Fibroblast of skin of abdomen (primary cell): ENCODE measurements around the gene TOP2A.
"Not testable (repeated sequence)": the region's sequence is repeated elsewhere in the genome, so short reads cannot be mapped to it uniquely, and the experiment has no call there.

Source experiments
- DNase-seq: peaks from one replicate; pipeline ENCODE4 v3.0.0-alpha.2; 2013

The TOP2A gene

DNA sequence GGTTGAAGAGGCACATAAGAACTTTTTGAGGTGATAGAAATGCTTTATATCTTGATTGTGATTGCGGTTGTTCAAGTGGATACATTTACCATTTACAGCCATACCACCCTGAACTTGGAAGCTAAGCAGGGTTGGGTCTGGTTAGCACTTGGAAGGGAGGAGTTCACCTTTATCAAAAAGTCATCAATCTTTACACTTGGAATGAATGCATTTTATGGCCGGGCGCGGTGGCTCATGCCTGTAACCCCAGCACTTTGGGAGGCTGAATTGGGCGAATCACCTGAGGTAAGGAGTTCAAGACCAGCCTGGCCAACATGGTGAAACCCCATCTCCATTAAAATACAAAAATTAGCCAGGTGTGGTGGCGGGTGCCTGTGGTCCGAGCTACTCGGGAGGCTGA, 43.7 kb downstream of the TOP2A start:
- DNase-seq, result no peak

DNA sequence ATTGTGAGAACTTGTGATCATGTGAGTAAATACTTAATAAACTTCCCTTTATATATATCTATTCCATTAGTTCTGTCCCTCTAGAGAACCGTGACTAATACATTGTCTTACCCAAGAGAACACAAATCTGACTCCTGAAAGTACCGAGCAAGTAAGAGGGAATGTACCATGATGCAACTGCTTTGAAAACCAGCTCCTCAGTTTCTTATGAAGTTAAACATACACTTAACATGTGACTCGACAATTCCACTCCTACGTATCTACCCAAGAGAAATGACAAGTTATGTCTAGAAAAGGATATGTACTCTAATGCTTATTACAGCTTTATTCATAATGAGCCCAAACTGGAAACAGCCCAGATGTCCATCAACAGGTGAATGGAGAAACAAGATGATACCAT, 44.4 kb downstream of the TOP2A start:
- peak; percentile 64 for DNase-seq

DNA sequence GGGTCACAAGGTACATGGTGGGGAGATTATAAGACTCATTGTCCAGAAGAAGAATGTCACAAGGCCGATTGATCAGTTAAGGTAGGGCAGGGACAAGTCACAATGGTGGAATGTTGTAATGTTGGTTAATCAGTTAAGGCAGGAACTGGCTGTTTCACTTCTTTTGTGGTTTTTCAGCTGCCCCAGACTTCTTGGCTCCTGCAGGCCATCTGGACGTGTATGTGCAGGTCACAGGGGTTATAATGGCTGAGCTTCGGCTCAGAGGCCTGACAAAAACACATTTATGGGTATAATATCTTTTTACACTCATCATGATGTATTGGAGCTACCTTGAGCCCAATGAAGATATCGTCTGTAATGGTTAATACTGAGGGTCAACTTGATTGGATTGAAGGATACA, 45.1 kb downstream of the TOP2A start:
- not testable (repeated sequence) for DNase-seq

DNA sequence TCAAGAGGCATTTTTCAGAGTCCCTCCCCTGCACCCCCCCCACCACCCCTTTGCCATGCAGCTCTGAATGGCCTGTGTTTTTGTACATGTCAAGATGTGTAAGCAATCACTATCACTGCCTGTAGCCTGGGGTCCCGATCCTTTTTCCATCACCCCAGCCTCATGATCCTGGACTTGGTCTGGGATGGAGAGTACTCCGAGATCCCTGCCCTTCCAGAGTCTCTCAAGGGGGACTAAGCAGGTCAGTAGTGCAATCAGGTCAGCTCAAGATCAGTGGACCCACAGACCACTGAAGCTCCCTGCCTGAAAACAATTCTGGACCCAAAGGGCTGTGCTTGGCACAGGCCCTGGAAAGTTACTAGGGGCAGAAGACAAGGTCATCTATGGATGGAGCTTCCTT, 45.7 kb downstream of the TOP2A start:
- no peak for DNase-seq

DNA sequence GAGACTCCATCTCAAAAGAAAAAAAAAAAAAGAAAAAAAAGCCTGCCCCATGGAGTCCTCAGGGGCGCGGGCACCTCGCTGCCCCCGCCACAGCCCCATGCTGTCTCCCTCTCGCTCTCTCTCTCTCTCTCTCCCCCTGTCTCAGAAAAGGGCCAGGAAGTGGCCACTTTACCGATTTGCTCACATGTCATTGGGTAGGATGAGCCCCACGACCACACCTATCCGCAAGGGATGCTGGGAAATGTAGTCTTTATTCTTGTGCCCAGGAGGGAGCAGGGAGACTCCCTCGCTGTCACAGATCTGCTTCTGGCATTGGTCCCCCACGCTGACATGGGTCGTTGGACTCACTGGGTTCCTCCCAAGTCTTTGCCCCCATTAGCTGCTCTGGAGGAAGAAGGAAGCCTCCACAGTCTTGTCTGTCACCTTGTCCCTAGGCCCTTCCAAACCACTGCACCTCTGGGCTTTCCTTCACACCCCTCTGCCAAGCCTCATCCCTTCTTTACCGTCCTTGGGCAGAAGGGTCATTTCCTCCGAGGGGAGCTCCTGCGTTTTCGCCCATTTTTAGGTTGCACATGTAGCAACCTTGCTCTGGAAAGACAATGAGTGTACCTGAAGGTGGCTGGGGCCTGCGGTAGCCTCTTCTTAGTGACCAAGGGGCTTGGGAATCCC, 46.3 kb downstream of the TOP2A start:
- no peak for DNase-seq

DNA sequence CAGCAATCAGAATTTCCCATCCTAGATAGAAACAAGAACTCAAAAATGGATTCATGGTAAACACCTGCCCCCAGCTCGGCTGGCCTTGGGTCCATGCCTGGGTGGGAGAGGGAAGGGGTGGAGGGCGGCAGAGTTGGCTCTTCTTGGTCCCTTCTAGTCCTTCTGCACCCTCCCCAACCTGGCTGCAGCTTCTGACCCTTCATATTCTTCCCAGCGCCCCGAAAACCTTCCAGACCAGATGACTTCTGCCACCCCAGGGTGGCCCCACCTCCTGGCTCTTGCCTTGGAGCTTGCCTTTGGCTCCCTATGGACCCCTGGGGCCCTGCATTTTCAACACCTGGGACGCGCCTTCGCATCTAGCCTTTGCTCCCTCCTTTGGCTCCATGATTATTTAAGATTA, 47.8 kb downstream of the TOP2A start:
- no peak for DNase-seq

DNA sequence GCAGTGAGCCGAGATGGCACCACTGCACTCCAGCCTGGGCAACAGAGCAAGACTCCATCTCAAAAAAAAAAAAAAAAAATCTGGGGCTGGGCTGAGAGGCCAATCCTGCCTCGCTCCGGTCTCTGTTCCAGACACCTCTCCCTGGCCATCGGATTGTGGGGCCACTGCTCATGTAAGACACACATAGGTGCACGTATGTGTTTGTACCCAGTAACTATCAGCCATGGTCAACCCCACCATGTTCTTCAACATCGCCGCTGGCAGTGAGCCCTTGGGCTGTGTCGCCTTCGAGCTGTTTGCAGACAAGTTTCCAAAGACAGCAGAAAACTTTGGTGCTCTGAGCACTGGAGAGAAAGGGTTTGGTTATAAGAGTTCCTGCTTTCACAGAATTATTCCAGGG, 50.0 kb downstream of the TOP2A start:
- not testable (repeated sequence) for DNase-seq

DNA sequence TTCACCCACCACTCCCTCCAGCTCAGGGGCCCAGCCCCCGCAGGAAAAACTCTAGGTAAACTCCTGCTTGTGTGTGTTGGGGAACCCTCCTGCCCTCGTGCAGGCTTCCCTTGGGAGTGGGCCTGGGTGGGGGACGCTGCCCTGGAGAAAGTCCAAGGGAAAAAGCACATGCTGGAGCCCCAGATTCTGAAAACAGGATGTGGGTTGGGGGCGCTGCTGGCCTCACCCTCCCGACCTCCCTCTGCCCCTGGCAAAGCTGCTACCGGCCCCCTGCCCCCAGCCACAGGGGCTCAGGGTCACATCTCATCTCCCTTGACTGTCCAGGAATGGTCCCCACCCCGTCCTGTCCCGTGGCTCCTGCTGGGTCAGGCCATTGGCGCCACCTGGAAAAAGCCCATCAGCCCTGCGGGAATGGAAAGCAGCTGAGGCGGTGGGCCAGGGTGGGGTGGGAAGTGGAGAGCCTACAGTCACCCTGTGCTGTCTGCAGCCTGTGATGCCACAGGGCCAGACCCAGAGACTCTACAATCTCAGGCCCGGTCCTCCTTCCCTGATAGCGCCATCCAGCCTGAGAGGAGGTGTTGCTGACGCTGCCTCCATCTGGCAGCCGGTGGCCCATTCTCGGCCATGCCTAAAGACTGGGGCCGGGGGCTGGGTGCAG, 50.7 kb downstream of the TOP2A start:
- DNase-seq, result no peak

DNA sequence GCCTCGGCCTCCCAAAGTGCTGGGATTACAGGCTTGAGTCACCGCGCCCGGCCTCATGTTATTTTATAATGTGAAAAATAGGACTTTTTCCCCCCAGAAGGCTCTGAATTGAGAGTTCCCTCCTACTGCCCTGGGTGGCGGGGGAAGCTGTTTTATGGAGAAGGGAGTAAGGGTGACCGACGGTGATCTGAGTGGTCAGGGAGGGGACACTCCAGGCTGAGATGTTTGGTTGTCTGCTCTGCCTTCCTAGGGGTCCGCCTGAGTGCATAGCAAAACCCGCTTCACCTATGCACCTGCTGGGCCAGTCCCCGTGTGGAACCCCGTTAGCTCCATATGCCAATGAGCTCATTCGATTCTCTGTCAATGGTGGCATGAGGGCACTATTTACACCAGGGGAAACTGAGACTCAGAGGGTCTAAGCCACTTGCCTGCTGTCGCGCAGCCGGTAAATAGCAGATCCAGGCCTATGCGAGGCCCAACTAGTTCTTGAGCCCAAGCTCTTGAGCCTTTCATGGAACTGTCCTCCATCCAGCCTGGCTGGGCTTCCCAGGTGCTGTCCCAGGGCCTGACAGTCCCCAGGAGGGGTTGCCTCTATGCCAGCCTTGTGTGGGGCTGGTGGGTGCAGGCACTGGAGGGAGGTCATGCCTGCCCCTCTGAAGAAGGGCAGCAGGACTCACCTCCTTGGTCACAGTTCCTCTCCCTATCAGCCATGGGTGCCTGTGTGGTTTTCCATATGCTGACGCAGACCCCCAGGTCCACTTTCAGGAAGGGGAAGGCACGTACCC, 51.4 kb downstream of the TOP2A start:
- no peak for DNase-seq

DNA sequence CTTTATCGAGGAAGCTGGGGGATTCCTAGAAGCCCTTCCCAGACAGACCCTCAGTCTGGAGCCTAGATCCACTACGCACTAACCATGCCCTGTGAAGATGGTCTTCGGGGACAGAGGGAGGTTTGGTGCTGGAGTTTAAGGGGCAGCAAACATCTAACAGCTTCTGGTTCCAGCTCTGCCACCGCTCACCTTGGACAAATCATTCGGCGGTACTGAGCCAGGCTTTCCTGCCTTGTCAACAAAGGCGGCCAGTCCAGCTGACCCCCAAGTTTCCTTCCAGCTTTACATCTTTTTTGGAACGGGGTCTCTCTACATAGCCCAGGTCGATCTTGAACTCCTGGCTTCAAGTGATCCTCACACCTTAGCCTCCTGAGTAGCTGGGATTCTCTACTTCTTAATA, 52.8 kb downstream of the TOP2A start:
- DNase-seq, result no peak

DNA sequence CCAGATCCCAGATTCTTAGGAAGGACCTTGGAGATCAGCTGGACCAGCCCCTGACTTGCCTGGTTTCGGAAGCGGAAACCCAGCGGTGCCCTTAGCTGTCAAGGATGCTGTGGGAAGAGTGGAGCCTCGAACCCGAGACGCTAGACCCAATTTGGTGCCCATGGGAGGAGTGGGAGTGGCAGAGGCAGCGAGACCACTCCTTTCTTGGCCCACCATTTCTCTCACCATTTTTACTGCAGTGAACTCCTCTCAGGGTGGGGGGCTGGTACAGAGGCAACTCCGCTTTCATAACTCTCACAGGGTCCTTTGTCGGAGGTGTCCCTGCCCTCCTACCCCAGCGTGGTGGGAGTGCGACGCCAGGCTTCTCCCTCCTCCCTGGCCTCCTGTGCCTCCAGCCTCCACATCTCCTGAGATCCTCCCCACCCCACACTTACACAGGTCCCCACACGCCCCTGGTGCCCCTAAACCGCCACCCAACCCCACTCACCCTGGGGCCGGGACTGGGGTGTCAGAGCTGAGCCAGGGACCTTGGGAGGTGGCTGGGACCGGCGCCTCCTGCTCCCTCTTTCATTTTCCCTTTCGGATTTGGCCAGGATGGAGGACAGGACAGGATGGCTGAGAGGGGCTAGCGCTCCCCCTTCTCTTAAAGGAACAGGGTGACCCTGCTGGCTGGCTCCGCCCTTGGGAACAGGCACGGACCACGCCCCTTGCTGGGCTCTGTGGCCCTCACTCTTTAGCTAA, 53.4 kb downstream of the TOP2A start, which contains the start of gene GJD3:
TSS of gene GJD3 (minus strand) at position 617 of the 741 bp plus-strand sequence. CDS start 922 bp downstream, outside the sequence.
- DNase-seq, result no peak

DNA sequence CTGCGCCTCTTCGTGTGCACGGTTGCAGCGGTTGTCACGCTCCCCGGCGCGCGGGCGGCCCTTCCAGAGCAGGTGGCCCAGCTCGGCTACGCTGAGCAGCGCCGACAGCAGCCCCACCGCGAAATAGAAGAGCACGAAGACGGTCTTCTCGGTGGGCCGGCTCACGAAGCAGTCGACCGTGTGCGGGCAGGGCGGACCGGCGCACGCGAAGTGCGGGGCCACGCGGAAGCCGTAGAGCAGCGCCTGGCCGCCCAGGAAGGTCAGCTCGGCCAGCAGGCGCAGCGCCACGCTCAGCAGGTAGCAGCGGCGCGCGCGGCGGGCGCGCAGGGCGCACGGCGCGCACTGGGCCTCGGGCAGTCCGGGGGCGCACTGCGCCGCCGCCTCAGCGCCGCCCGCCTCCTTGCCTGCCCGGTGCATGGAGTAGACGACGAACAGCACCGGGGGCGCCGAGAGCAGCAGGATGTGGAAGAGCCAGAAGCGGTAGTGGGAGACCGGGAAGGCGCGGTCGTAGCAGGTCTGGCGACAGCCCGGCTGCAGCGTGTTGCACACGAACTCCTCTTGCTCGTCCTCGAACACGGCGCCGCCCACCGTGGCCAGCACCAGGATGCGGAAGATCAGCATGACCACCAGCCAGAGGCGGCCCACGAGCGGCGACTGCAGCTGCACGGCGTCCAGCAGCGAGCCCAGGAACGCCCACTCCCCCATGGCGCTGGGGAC, 54.4 kb downstream of the TOP2A start:
- no peak for DNase-seq

DNA sequence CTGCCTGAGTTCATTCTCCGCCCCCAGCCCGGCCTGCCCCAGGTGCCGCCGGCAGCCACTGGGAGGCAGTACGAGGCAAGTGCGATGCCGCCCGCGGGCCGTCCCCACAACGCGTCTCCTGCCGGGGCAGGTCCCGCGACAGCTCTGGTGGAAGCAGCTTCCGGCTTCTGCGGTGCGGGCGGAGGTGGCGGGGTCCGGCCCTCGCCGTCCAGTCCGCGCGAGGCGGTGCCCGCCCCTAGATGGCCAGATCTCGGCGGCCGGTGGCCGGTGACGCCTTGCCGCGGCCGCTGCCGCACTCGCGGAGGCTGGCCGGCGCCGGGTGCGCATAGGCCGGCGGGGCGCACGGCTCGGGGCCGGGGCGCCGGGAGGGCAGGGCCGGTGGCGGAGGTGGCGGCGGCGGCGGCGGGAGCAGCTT, 55.0 kb downstream of the TOP2A start:
- DNase-seq, result peak; percentile 56

DNA sequence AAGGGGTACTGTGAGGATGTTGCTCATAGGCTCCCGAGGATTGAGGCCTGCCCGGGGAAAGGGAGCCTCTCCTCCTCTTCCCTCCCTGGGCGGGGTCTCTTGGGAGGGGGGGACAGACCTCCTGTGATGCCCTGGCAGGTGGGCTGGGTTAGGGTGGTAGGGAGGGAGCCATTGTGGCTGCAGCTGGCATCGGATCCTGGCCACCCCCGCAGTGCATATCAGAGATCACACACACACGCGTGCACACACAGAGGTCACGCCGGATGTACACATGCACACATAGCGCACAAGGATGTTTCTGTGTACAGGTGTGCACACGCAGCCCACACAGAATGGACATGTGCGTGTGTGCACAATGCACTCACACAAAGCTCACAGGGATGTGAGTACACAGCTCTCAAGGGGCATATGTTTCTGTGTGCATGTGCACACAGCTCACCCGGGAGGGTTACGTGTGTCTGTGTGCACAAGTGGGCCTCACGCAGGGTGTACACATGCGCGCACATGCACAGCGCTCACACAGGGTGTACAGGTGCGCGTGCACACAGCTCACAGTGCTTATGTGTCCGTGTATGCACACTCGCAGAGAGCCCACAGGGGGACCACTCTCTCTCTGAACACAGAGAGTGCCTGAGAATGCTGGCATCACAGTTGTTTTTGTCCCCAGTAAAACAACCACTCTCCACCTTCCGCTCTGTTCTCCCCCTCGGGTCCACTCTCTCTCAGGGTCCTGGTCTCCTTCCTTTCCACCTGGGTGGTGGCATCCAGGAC, 55.6 kb downstream of the TOP2A start:
- DNase-seq, result no peak

DNA sequence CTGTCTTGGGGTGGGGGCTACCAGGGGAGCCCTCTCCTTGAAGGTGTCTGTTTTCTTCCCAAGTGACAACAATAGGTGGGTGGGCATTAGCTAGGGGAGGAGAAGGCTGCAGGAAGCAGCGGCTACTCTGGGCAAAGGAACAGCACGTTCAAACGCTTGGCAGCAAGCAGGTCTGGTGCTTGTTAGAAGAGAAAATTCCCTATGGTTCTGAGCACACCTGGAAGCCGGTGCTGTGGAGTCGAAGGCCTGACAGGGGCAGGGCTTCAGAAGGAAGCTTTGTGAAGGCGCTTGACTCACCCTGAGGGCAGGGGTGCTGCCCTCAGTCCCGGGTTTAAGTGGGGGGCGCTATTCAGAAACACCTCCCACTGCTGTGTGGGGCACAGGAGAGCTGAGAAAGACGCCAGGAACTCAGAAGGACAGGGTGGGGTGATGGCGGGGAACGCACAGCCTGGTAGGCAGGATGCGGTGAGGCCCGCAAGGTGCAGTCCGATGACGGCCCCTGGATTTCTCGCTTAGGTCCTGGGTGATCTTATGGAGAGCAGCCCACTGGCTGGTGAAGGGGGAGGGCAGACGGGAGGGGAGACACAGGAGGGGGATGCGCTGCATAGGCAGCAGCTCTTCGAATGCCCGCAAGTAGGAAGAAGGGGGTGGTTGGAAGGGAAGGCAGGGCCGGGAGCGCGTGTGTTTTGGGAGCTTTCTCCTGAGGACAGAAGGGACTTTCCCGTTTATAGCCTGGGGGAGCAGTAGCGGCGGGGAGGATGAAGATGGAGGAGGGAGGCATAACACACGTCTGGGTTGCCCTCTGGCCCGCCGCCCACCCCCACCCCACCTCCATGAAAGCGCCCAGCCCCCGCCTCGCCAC, 56.4 kb downstream of the TOP2A start:
- DNase-seq, result no peak

DNA sequence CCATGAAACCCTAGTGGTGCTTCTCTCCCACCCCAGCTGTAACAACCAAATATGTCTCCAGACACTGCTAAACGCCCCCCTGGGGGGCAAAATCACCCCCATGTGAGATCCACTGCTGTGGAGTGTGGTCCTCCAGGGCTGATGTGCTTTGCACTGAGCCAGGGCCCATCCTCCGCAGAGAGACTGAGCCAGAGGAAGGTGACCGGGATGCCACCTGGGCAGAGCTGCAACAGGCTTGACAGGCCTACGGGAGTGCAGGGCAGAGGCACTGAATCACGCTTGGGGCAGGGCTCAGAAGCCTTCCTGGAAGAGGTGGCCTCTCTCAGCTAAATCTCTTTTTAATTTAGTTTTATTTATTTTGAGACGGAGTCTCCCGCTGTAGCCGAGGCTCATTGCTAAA, 57.6 kb downstream of the TOP2A start:
- no peak for DNase-seq

DNA sequence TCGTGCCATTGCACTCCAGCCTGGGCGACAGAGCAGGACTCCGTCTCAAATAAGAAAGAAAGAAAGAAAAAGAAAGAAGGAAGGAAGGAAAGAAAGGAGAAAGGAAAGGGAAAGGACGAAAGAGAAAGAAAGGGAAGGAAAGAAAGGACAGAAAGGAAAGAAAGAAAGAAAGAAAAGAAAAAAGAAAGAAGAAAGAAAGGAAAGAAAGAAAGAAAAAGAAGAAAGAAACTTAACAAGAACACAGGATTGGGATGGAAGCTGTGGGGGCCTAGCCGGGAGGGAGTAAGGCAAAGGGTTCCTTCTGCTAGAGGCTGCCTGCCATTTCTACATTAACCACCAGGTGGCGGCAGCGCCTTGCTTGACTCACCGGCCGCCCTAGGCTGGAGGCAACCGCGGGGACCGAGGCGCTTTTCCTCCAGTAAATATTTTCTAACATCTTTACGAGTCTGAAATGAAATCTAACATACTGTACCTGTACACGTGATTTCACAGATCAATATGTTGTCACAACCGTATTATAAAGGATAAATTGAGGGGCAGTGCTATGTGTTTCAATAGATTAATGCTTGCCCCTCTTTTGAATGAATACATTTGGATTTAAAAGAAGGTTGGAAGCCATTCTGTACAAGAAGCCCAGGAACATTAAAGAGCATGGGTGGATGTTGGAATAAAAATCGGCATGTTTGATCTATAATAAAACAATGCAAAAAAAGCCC, 59.2 kb downstream of the TOP2A start:
- peak; percentile 74 for DNase-seq

DNA sequence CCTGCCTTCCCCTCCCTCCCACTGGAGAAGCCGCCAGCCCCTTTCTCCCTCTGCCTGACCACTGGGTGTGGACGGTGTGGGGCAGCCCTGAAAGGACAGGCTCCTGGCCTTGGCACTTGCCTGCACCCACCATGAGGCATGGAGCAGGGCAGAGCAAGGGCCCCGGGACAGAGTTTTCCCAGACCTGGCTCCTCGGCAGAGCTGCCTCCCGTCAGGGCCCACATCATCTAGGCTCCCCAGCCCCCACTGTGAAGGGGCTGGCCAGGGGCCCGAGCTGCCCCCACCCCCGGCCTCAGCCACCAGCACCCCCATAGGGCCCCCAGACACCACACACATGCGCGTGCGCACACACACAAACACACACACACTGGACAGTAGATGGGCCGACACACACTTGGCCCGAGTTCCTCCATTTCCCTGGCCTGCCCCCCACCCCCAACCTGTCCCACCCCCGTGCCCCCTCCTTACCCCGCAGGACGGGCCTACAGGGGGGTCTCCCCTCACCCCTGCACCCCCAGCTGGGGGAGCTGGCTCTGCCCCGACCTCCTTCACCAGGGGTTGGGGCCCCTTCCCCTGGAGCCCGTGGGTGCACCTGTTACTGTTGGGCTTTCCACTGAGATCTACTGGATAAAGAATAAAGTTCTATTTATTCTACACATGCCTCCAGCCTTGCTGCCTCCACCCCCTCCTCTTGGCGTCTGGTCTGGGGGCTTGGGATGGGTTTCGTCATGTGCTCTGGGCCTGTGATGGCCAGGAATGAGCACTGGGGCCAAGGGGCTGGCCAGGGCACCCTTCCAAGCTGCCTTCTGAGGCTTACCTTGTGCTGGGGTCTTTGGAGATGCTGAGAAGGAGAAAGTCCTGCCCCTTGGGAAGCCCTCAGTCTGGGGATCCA, 60.5 kb downstream of the TOP2A start:
- no peak for DNase-seq
